ENCODE data around the gene ECEL1.

The ECEL1 gene

GRCh38 chr2:232523682-232524597, 36.3 kb upstream of the ECEL1 start:
- intact Hi-C loops (cut with DNase I) = loop anchor here (10.0 kb wide), 1 partner anchor 619 kb away; no protein-coding TSS in a partner anchor
- DNase-seq = peak in 40 of 42 donors; percentile 29 to 82 (median 58)

GRCh38 chr2:232523402-232523681, 35.7 kb upstream of the ECEL1 start:
- intact Hi-C loops (cut with DNase I) = loop anchor here (10.0 kb wide), 1 partner anchor 619 kb away; no protein-coding TSS in a partner anchor
- DNase-seq = no peak

- intact Hi-C loops (cut with DNase I) = loop anchor here (10.0 kb wide), 1 partner anchor 618 kb away; no protein-coding TSS in a partner anchor
- no peak for DNase-seq
Measured at GRCh38 chr2:232522623-232523401, 35.2 kb upstream of the ECEL1 start.

GRCh38 chr2:232521959-232522622, 34.5 kb upstream of the ECEL1 start:
- intact Hi-C loops (cut with DNase I) = loop anchor here (10.0 kb wide), 1 partner anchor 617 kb away; no protein-coding TSS in a partner anchor
- peak in 40 of 42 donors; percentile 35 to 88 (median 70) for DNase-seq

GRCh38 chr2:232521098-232521497, 33.5 kb upstream of the ECEL1 start:
- intact Hi-C loops (cut with DNase I) = loop anchor here (10.0 kb wide), 1 partner anchor 616 kb away; no protein-coding TSS in a partner anchor
- DNase-seq = no peak

- no peak for DNase-seq
- intact Hi-C loops (cut with DNase I) = loop anchor here (10.0 kb wide), 1 partner anchor 616 kb away; no protein-coding TSS in a partner anchor
Measured at GRCh38 chr2:232520489-232520888, 32.9 kb upstream of the ECEL1 start.

- DNase-seq = no peak
- intact Hi-C loops (cut with DNase I) = loop anchor here (2.0 to 10.0 kb wide), 2 partner anchors 73 to 615 kb away; no protein-coding TSS in a partner anchor
Measured at GRCh38 chr2:232519581-232520438, 32.2 kb upstream of the ECEL1 start, which contains the start of gene PRSS56. TSS of gene PRSS56 (plus strand) at chr2:232520388. CDS start at chr2:232520599, 211 bp downstream.

- intact Hi-C loops (cut with DNase I) = loop anchor here (2.0 kb wide), 1 partner anchor 72 kb away; no protein-coding TSS in a partner anchor
- no peak for DNase-seq
Measured at GRCh38 chr2:232518844-232519243, 31.2 kb upstream of the ECEL1 start.

GRCh38 chr2:232516551-232516950, 28.9 kb upstream of the ECEL1 start:
- intact Hi-C loops (cut with DNase I) = no loop called here
- no peak for DNase-seq

- DNase-seq = no peak
- intact Hi-C loops (cut with DNase I) = no loop called here
Measured at GRCh38 chr2:232515639-232516038, 28.0 kb upstream of the ECEL1 start.

- intact Hi-C loops (cut with DNase I) = no loop called here
- DNase-seq = no peak
Measured at GRCh38 chr2:232513353-232513752, 25.7 kb upstream of the ECEL1 start.

GRCh38 chr2:232512602-232513001, 25.0 kb upstream of the ECEL1 start:
- intact Hi-C loops (cut with DNase I) = no loop called here

GRCh38 chr2:232511336-232511890, 23.8 kb upstream of the ECEL1 start:
- DNase-seq = peak in 23 of 42 donors; percentile 11 to 66 (median 37)
- intact Hi-C loops (cut with DNase I) = no loop called here

More at GRCh38 chr2:232512602-232513001, 25.0 kb upstream of the ECEL1 start:
- DNase-seq = no peak

- DNase-seq = no peak
- intact Hi-C loops (cut with DNase I) = no loop called here
Measured at GRCh38 chr2:232508251-232508650, 20.6 kb upstream of the ECEL1 start.

- intact Hi-C loops (cut with DNase I) = no loop called here
- no peak for DNase-seq
Measured at GRCh38 chr2:232506709-232507108, 19.1 kb upstream of the ECEL1 start.

GRCh38 chr2:232505856-232506255, 18.2 kb upstream of the ECEL1 start:
- intact Hi-C loops (cut with DNase I) = no loop called here
- DNase-seq = no peak

- peak in 3 of 42 donors; percentile 26 to 57 (median 35) for DNase-seq
- intact Hi-C loops (cut with DNase I) = no loop called here
Measured at GRCh38 chr2:232504438-232504837, 16.8 kb upstream of the ECEL1 start.

GRCh38 chr2:232503809-232504323, 16.2 kb upstream of the ECEL1 start:
- intact Hi-C loops (cut with DNase I) = no loop called here
- no peak for DNase-seq

Measured in head of caudate nucleus (tissue), 42 donors.